ENCODE results near the gene UGT1A8.

The UGT1A8 gene

DNA sequence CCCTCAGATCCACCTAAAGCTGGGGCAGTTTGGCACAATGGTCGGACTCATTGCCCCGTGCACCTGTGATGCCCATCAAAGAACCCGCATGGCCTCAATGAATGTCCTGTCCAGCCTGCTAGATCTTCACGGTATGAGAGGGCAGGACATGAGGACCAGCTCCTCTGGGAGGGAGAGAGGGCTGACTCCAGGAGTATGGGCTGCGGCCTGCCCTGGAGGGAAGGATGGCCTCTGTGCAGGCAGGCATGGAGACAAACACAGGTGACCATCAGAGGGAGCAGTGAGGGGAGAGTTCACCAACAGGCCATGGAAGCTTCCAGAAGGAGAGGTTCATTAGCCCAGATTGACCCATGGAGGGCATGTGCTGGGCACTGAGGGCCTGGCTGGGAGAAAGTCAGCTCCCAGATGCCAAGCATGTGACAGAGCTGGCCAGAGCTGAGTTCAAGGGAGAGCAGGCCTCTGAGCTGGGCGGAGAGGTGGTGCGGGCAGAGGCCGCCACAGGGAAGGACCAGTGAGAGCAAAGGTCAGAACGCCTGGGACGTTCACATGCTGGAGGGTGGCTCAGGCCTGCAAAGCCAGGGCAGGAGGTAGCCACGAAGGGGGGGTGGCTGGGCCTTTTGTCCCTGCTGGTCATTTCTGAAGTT lies 200.7 kb downstream of the UGT1A8 start:
- no peaks in the 10 kb centered on the region for H3K36me3 ChIP-seq (ENCODE audit: low read length)
- TF ChIP-seq CTCF (IDR thresholded peaks at IDR 0.05; ENCODE audit: insufficient read depth, low read length, poor library complexity, severe bottlenecking), result no peak
- TF ChIP-seq EZH2phosphoT487 (conservative IDR thresholded peaks at IDR 0.05; ENCODE audit: low read length), result no peak

DNA sequence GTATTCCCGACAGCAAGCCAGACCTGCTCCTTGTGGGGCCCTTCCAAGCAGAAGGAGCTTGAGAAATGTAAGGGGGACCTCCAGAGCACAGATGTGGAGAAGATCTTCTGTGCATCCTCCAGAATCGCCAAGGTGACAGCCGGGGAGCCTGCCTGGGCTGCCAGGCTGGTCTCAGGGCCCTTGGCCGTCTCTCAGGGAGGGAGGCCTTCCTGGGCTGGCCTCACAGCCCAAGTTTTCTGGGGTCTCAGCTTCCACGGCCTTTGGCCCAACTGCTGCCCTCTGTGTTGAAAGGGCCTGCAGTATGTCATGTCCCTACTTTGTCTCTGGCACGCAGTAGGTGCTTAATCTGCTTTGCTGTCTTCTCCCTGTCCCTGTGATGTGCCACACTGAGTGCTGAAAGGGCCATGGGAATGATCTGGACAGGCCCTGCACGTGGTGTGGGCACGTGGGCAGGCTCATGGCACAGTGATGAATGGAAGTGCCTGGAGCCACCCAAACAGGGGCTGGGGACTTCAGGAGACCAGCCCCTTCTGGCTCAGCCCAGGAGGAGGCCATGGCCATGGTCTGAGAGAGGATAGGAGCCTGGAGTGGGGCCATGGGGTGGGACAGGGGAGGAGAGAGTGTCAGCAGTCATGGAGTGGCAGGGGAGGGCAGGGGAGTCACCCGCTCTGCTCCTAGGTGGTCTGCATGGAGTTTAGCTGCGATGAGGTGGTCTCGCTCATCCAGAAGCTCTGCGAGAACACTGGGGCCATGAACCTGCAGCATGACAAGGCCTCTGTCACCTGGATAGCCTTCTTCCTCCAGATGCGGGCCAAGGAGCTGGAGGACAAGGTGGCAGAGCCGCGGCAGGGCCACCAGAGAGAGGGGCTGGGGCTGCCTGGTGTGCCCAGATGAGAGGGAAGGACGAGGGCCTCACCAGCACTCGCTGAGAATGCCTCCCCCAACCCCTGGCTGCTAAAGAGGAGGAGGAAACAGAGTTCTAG lies 201.5 kb downstream of the UGT1A8 start:
- no peaks in the 10 kb centered on the region for H3K79me2 ChIP-seq (ENCODE audit: insufficient read depth, low read length)
- H3F3A ChIP-seq (ENCODE audit: insufficient read depth), result no peaks in the 10 kb centered on the region
- H2AFZ ChIP-seq (ENCODE audit: low read depth, low read length, severe bottlenecking), result no peak overlapping the region
- H3K36me3 ChIP-seq (ENCODE audit: low read length), result no peaks in the 10 kb centered on the region
- H3K4me2 ChIP-seq (ENCODE audit: low read depth, low read length, poor library complexity, severe bottlenecking), result no peak overlapping the region
- no peaks in the 10 kb centered on the region for H4K20me1 ChIP-seq (ENCODE audit: low read depth, low read length)
- H3K27me3 ChIP-seq (ENCODE audit: low read length), result no peaks in the 10 kb centered on the region
- H3K4me3 ChIP-seq (ENCODE audit: insufficient read depth, low read length, poor library complexity, severe bottlenecking), result no peak overlapping the region
- H3K27ac ChIP-seq (ENCODE audit: low read depth, low read length), result no peak overlapping the region
- no peaks in the 10 kb centered on the region for H3K9me2 ChIP-seq (replicated peaks; ENCODE audit: insufficient read depth, low read length)
- no peak for TF ChIP-seq CTCF (IDR thresholded peaks at IDR 0.05; ENCODE audit: insufficient read depth, low read length, poor library complexity, severe bottlenecking)
- TF ChIP-seq EZH2phosphoT487 (conservative IDR thresholded peaks at IDR 0.05; ENCODE audit: low read length), result no peak
- no peaks in the 10 kb centered on the region for H3K9me3 ChIP-seq (ENCODE audit: insufficient read depth, low read length)
- H3K9ac ChIP-seq (ENCODE audit: low read length), result no peak overlapping the region

More for the DNA sequence above, 200.7 kb downstream of the UGT1A8 start:
- no peaks in the 10 kb centered on the region for H3K9me3 ChIP-seq (ENCODE audit: insufficient read depth, low read length)
- H3K4me2 ChIP-seq (ENCODE audit: low read depth, low read length, poor library complexity, severe bottlenecking), result no peak overlapping the region
- no peak overlapping the region for H3K9ac ChIP-seq (ENCODE audit: low read length)
- H4K20me1 ChIP-seq (ENCODE audit: low read depth, low read length), result no peaks in the 10 kb centered on the region
- no peaks in the 10 kb centered on the region for H3K27me3 ChIP-seq (ENCODE audit: low read length)
- H3K4me3 ChIP-seq (ENCODE audit: insufficient read depth, low read length, poor library complexity, severe bottlenecking), result no peak overlapping the region
- no peaks in the 10 kb centered on the region for H3K79me2 ChIP-seq (ENCODE audit: insufficient read depth, low read length)
- H3K27ac ChIP-seq (ENCODE audit: low read depth, low read length), result no peak overlapping the region
- no peaks in the 10 kb centered on the region for H3K9me2 ChIP-seq (replicated peaks; ENCODE audit: insufficient read depth, low read length)
- no peak overlapping the region for H2AFZ ChIP-seq (ENCODE audit: low read depth, low read length, severe bottlenecking)
- no peaks in the 10 kb centered on the region for H3F3A ChIP-seq (ENCODE audit: insufficient read depth)

- Histone ChIP-seq H3K9me2 (replicated peaks; ENCODE audit: insufficient read depth, low read length) (no peaks in the 10 kb centered on the region), H3K27ac (ENCODE audit: low read depth, low read length) (no peak overlapping the region), H3K9ac (ENCODE audit: low read length) (no peak overlapping the region), H3K79me2 (ENCODE audit: insufficient read depth, low read length) (no peaks in the 10 kb centered on the region), H3F3A (ENCODE audit: insufficient read depth) (no peaks in the 10 kb centered on the region), H3K4me2 (ENCODE audit: low read depth, low read length, poor library complexity, severe bottlenecking) (no peak overlapping the region), H3K36me3 (ENCODE audit: low read length) (no peaks in the 10 kb centered on the region), H3K4me3 (ENCODE audit: insufficient read depth, low read length, poor library complexity, severe bottlenecking) (no peak overlapping the region), H3K27me3 (ENCODE audit: low read length) (no peaks in the 10 kb centered on the region), H2AFZ (ENCODE audit: low read depth, low read length, severe bottlenecking) (no peak overlapping the region), H3K9me3 (ENCODE audit: insufficient read depth, low read length) (no peaks in the 10 kb centered on the region), H4K20me1 (ENCODE audit: low read depth, low read length) (no peaks in the 10 kb centered on the region)
- TF ChIP-seq CTCF (IDR thresholded peaks at IDR 0.05; ENCODE audit: insufficient read depth, low read length, poor library complexity, severe bottlenecking) (no peak), EZH2phosphoT487 (conservative IDR thresholded peaks at IDR 0.05; ENCODE audit: low read length) (no peak)
These were observed 202.7 kb downstream of the UGT1A8 start for GRCh38 chr2:233819884-233820773.

Measured in SU-DHL-6 (cell line).